Gastroesophageal sphincter (tissue), 3 donors: ENCODE measurements around the gene CBFB.

ENCODE experiments used
- CTCF ChIP-seq, 4 experiments: fragments of 200-600 bp in 2 of 4; fragments of 450-650 bp in 2 of 4; sonication (generic) in 1 of 4; IDR thresholded peaks; one replicate each; pipeline ENCODE4 v1.5.1; 2017 to 2019; ENCODE audit warnings: antibody characterized with exemption in 4 of 4, mild to moderate bottlenecking in 2 of 4, moderate library complexity in 2 of 4
- POLR2A ChIP-seq, 2 donors: fragments of 450-650 bp; IDR thresholded peaks; one replicate each; pipeline ENCODE4 v1.6.1; 2017; ENCODE audit warnings: antibody characterized with exemption in 2 of 2, mild to moderate bottlenecking in 2 of 2, moderate library complexity in 1 of 2
- POLR2AphosphoS5 ChIP-seq: sonication (generic); formaldehyde crosslinking; IDR thresholded peaks from one replicate; pipeline ENCODE4 v1.6.1; 2017; ENCODE audit warnings: antibody characterized with exemption

DNA sequence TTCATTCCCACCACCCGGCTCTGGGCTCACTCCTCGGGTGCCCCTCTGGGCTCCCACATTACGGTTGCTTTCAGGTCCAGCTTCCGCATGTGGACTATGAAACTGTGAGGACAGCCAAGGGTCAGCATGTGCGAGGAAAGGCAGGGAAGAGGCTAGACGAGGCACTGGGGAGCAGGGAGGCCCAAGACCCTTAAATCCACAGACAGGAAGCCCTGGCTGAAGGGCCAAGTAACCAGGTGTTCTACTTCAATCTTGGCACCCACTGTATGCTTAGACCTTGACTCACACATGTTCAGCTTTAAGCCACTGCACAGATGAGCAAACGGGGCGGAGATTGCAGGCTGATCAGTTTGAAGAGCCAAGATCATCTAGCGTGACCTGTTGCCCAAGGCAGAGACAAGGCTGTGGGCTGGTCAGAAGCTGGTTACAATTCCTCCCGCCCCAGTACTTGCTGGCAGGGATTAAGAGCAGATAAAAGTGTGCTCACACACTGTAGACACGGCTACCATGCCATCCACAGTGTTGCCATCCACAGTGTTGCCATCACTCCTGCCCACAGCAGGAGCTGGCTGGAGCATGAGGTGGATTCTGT lies 40.7 kb upstream of the CBFB start, which contains the start of gene CES4A:
- TF ChIP-seq CTCF (IDR thresholded peaks at IDR 0.05) (no peak), POLR2AphosphoS5 (no peak), POLR2A (IDR thresholded peaks at IDR 0.05) (no peak)
